ENCODE results near the gene AGRN.

DNA sequence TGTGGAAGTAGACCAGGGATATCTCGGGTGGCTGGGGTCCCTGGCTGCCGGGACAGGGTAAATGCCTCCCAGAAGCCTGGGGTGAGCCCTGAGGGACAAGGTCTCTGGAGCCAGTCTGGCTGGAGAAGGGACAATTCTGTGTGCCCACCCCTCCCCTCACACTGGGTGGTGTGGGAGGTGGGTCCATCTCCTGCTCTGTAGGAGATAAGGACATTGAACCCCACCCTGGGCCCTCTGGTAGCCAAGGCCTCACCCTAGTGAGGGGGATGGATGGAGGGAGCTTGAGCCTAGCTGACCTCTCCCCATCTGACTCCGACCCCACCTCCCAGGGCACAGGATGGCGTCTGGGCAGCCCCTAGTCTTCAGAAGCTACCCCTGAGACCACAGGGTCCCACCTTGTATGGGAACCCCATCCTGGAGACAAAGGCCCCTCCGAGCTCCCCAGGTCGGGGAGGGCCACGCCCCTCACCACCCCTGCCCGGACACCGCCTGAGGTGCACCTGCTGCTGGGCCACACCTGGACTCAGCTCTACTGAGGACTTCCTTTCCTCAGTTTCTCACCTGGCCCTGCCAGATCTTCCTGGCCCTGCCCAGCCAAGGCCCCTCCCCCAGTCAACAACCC is 4.3 kb downstream of the AGRN start:
- TF ChIP-seq TCF4 (CRISPR knock-in tag; IDR thresholded peaks at IDR 0.05; ENCODE audit: borderline replicate concordance) (no peak), POU6F1 (CRISPR knock-in tag; IDR thresholded peaks at IDR 0.05; ENCODE audit: borderline replicate concordance, low read depth) (no peak), ARNTL (CRISPR knock-in tag; IDR thresholded peaks at IDR 0.05; ENCODE audit: borderline replicate concordance, low read depth) (no peak), ISL1 (CRISPR knock-in tag; IDR thresholded peaks at IDR 0.05) (no peak), TOX (CRISPR knock-in tag; IDR thresholded peaks at IDR 0.05; ENCODE audit: borderline replicate concordance) (no peak), PATZ1 (CRISPR knock-in tag; IDR thresholded peaks at IDR 0.05; ENCODE audit: borderline replicate concordance) (no peak)
- TF ChIP-seq, protein P1, sequence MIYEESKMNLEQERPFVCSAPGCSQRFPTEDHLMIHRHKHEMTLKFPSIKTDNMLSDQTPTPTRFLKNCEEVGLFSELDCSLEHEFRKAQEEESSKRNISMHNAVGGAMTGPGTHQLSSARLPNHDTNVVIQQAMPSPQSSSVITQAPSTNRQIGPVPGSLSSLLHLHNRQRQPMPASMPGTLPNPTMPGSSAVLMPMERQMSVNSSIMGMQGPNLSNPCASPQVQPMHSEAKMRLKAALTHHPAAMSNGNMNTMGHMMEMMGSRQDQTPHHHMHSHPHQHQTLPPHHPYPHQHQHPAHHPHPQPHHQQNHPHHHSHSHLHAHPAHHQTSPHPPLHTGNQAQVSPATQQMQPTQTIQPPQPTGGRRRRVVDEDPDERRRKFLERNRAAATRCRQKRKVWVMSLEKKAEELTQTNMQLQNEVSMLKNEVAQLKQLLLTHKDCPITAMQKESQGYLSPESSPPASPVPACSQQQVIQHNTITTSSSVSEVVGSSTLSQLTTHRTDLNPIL (CRISPR knock-in tag; IDR thresholded peaks at IDR 0.05; ENCODE audit: low read depth): no peak
- TF ChIP-seq, protein P2, sequence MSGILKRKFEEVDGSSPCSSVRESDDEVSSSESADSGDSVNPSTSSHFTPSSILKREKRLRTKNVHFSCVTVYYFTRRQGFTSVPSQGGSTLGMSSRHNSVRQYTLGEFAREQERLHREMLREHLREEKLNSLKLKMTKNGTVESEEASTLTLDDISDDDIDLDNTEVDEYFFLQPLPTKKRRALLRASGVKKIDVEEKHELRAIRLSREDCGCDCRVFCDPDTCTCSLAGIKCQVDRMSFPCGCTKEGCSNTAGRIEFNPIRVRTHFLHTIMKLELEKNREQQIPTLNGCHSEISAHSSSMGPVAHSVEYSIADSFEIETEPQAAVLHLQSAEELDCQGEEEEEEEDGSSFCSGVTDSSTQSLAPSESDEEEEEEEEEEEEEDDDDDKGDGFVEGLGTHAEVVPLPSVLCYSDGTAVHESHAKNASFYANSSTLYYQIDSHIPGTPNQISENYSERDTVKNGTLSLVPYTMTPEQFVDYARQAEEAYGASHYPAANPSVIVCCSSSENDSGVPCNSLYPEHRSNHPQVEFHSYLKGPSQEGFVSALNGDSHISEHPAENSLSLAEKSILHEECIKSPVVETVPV (CRISPR knock-in tag; IDR thresholded peaks at IDR 0.05): no peak

All from SK-N-SH treated with all-trans-retinoic acid at 6 μM for 48 hours (cell line).